MCF 10A (cell line): ENCODE measurements around the gene PID1. TPM values are rescaled to one million over a fixed set of nuclear protein-coding genes. Genes with fewer than 3 reads are reported as not detected.

Experiments used
- BruUV-seq: library from RNA; stranded (reverse); fragments of 400-500 nt; replicated peaks from 2 replicates; lab custom pipeline; 2021; lab: Mats Ljungman, UMichigan
- CTCF ChIA-PET: fragments of 300-600 bp; sonication (Branson Sonifier 250); formaldehyde crosslinking; extraction: SDS; loops from one replicate; lab custom pipeline; 2021; ENCODE audit warnings: antibody characterized with exemption, inconsistent platforms; lab: Yijun Ruan, JAX
- POLR2A ChIA-PET: fragments of 300-600, 350-650 bp; sonication (Branson Sonifier 250); formaldehyde crosslinking; extraction: SDS; loops from one replicate; lab custom pipeline; 2020; ENCODE audit warnings: antibody characterized with exemption, inconsistent platforms; lab: Yijun Ruan, JAX
- DNase-seq: peaks from one replicate; pipeline ENCODE4 v3.0.0-alpha.2; 2018; ENCODE audit not compliant: unreplicated experiment
- H3K27ac Mint-ChIP-seq: one replicate; pipeline ENCODE4 v1.8.0; 2022; ENCODE audit warnings: mild to moderate bottlenecking, low read depth, mixed read lengths; ENCODE audit not compliant: unreplicated experiment
- H3K27me3 Mint-ChIP-seq: one replicate; pipeline ENCODE4 v1.8.0; 2022; ENCODE audit warnings: mixed read lengths; ENCODE audit not compliant: insufficient read depth, unreplicated experiment
- H3K36me3 Mint-ChIP-seq: one replicate; pipeline ENCODE4 v1.8.0; 2022; ENCODE audit warnings: mild to moderate bottlenecking, moderate library complexity, mixed read lengths; ENCODE audit not compliant: insufficient read depth, unreplicated experiment
- H3K4me1 Mint-ChIP-seq: one replicate; pipeline ENCODE4 v1.8.0; 2022; ENCODE audit warnings: mixed read lengths; ENCODE audit not compliant: insufficient read depth, unreplicated experiment
- H3K4me3 Mint-ChIP-seq: one replicate; pipeline ENCODE4 v1.8.0; 2022; ENCODE audit warnings: mild to moderate bottlenecking, moderate library complexity, mixed read lengths; ENCODE audit not compliant: unreplicated experiment
- H3K9me3 Mint-ChIP-seq: one replicate; pipeline ENCODE4 v1.8.0; 2022; ENCODE audit warnings: mixed read lengths; ENCODE audit not compliant: unreplicated experiment
- CTCF ChIP-seq: fragments of 200-600 bp; IDR thresholded peaks from one replicate; pipeline ENCODE4 v1.8.0; 2022; ENCODE audit warnings: antibody characterized with exemption, mild to moderate bottlenecking; ENCODE audit not compliant: unreplicated experiment
- intact Hi-C: fragments of 100-400 bp; cut with micrococcal nuclease; formaldehyde crosslinking; loops from 2 replicates; pipeline ENCODE4 v1.14.1; 2022
- total RNA-seq: library from RNA; stranded (reverse); gene quantifications from 2 replicates; pipeline ENCODE4 v1.2.3, GENCODE V29; 2022

PID1 gene
- total RNA-seq, 1 experiment from 2014 or later = 211 TPM

GRCh38 chr2:229098801-229099200, 172.3 kb downstream of the PID1 start:
- H3K9me3 Mint-ChIP-seq = no peaks in the 10 kb centered on the region
- TF ChIP-seq CTCF = no peak
- ChIA-PET POLR2A (no interaction called here), CTCF (no interaction called here)
- H3K4me3 Mint-ChIP-seq = no peak overlapping the region
- BruUV-seq = no TSS peak
- H3K36me3 Mint-ChIP-seq = peaks cover 18% of the 10 kb centered on the region
- H3K27me3 Mint-ChIP-seq = no peaks in the 10 kb centered on the region
- no peak for DNase-seq
- no peak overlapping the region for H3K27ac Mint-ChIP-seq
- peaks cover 10% of the 10 kb centered on the region for H3K4me1 Mint-ChIP-seq
- intact Hi-C loops = no loop called here

GRCh38 chr2:229096409-229097066, 174.5 kb downstream of the PID1 start:
- Mint-ChIP-seq H3K27me3 (no peaks in the 10 kb centered on the region), H3K9me3 (no peaks in the 10 kb centered on the region)
- BruUV-seq = no TSS peak

GRCh38 chr2:229095472-229095871, 175.6 kb downstream of the PID1 start:
- DNase-seq = no peak
- no peaks in the 10 kb centered on the region for H3K9me3 Mint-ChIP-seq
- ChIA-PET POLR2A (interaction anchor here (1.0 kb wide), 1 partner anchor 15 kb away, joined by 3 read pairs; no protein-coding TSS in a partner anchor), CTCF (interaction anchor here (0.7 kb wide), 1 partner anchor 27 kb away, joined by 3 read pairs; no protein-coding TSS in a partner anchor)
- H3K27ac Mint-ChIP-seq = no peak overlapping the region
- H3K4me1 Mint-ChIP-seq = peaks cover 12% of the 10 kb centered on the region
- H3K27me3 Mint-ChIP-seq = no peaks in the 10 kb centered on the region
- H3K36me3 Mint-ChIP-seq = peaks cover 18% of the 10 kb centered on the region
- no peak overlapping the region for H3K4me3 Mint-ChIP-seq
- BruUV-seq = no TSS peak
- intact Hi-C loops = no loop called here
- no peak for TF ChIP-seq CTCF

More at GRCh38 chr2:229096409-229097066, 174.5 kb downstream of the PID1 start:
- no peak overlapping the region for H3K27ac Mint-ChIP-seq
- intact Hi-C loops = no loop called here
- H3K4me1 Mint-ChIP-seq = peaks cover 12% of the 10 kb centered on the region
- no peak overlapping the region for H3K4me3 Mint-ChIP-seq
- H3K36me3 Mint-ChIP-seq = peaks cover 28% of the 10 kb centered on the region
- CTCF ChIA-PET = interaction anchor here (0.6 to 0.9 kb wide), 3 partner anchors 64 to 1202 kb away, joined by 3 to 4 read pairs (median 3); no protein-coding TSS in a partner anchor
- POLR2A ChIA-PET = interaction anchor here (1.2 to 1.5 kb wide), 3 partner anchors 8 to 25 kb away, joined by 3 to 4 read pairs (median 3); no protein-coding TSS in a partner anchor
- TF ChIP-seq CTCF = no peak
- DNase-seq = no peak

- ChIA-PET POLR2A (interaction anchor here (0.7 to 1.3 kb wide), 2 partner anchors 14 to 403 kb away, joined by 3 read pairs; no protein-coding TSS in a partner anchor), CTCF (no interaction called here)
- BruUV-seq = no TSS peak
- H3K27ac Mint-ChIP-seq = no peak overlapping the region
- no peaks in the 10 kb centered on the region for H3K9me3 Mint-ChIP-seq
- peaks cover 28% of the 10 kb centered on the region for H3K4me1 Mint-ChIP-seq
- no peak for TF ChIP-seq CTCF
- intact Hi-C loops = no loop called here
- no peaks in the 10 kb centered on the region for H3K27me3 Mint-ChIP-seq
- H3K4me3 Mint-ChIP-seq = no peak overlapping the region
- H3K36me3 Mint-ChIP-seq = peaks cover 25% of the 10 kb centered on the region
- peak; percentile 38 for DNase-seq
Observed at GRCh38 chr2:229090225-229090624, 180.9 kb downstream of the PID1 start.
